ENCODE data around the gene OR51B2.
A peak's percentile ranks its signal among the peaks of the same experiment; 100 is the strongest.
"Not testable (repeated sequence)": the region's sequence is repeated elsewhere in the genome, so short reads cannot be mapped to it uniquely, and the experiment has no call there.

Gene OR51B2

DNA sequence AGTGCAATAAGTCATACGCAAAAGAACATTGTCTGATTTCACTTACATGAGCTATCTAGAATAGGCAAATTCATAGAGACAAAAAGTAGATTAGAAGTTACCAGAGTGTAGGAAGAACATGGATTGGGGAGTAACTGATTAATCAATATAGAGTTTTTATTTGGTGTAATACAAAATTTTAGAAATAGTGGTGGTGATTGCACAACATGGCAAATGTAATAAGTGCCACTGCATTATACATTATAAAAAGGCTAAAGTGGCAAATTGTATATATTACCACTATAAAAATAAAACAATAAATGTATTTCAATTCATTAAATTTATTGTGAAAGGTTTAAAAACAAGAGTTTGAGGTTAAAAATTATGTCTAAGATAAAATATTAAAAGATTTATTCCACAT, 13.7 kb downstream of the OR51B2 start:
- no peak for DNase-seq

DNA sequence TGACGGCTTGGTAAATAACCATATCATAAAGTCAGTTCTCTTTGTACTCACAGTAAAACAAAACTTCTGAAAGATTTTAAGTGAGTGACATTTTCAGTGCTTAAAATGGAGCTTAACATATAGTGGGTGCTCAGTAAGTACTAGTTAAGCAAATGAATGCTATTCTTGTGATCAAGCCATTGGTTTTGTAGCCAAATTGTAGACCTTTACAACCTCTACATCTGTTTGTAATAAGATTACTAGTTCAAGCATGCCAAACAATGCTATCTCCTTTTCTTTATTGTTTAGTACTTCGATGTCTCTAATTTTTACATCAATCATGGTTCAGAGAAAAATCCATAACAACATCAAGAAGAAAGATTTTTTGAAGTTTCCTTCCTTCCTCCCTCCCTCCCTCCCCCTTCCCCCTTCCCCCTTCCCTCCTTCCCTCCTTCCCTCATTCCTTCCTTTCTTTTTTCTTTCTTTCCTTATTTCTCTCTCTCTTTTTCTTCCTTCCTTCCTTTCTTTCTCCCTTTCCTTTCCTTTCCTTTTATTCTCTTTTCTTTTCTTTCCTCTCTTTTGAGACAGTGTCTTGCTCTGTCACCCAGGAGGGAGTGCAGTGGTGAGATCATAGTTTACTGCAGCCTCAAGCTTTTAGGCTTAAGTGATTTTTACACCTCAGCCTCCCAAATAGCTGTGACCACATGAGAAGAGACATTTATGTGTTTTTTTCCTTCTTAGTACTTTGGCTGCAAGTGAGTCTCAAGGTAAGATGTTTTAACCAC, 16.7 kb downstream of the OR51B2 start:
- DNase-seq: no peak

DNA sequence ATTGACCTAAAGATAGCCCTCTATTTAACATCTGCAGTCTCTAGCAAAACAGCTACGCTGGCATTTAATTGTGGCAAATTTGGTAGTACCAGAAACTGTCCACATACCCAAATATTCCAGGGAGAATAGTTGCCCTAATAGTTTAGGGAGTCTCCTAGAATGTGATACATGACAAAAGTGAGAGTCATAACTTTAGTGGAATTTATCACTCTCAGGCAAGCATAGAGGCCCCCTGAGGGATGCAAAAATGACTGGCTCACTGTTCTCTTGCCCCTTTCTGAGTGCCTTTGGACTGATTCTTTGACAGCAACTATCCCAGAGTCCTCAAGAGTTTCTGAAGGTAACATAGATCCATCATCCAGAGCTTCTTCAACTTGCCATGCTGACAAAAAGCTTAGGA, 20.1 kb downstream of the OR51B2 start:
- no peak for DNase-seq

DNA sequence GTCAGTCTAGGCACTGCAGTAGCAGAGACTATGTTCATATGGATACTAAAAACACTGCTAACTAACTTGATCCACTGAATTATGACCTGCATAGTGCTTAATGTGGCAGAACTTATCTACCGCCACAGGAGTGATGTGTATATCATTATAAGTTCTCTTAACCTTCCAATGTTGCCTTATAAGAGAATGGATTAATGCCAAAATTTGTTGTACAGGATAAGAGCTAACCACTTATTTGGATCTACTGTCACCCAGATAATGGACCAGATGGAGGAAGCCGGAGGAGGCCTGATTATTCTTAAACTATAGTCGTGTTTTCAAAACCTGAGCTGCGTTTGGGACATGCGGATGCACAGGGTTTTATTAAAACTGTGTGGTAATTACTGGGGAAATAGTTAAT, 20.5 kb downstream of the OR51B2 start:
- DNase-seq: no peak

DNA sequence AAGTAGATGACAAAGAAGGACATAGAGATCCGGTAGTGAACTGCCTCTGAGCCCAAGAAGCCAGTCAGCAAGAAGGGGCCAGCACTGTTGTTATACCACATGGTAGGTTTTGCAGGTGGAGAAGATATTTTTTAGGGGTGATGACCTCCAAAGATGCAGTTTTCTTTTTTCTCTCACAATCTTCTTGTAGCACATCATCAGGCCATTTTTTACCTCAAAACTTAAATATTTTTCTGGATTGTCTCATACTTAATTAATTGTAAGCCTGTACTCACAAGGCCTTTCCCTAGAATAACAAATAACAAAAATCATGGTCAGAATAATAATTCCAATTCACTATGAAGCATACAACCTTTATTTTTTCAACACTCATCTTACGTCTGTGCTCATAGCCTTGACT, 22.3 kb downstream of the OR51B2 start, which contains the start of gene OR51B4:
Gene OR51B4, minus strand, starts transcription at position 101 of the 400 bp plus-strand sequence. Its CDS starts 0 bp downstream, at position 101.
- no peak for DNase-seq

DNA sequence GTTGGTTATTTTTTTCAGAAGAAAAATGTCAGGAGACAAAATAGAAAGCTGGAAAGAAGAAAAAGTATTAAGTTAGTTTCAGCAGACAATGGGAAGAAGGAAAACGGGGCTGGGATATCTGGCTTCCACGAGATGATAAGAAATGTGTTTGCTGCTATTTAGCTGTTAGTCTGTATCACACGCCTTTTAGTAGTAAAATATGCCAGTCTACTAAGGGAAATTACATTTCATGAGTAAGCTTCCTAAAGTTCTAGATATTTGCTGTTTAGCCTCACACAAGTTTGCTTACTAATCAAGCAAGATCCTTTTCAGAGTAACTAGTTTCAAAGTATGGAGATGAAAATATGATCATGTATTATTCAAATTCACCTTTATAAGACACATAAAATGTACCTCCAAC, 23.8 kb downstream of the OR51B2 start:
- no peak for DNase-seq

DNA sequence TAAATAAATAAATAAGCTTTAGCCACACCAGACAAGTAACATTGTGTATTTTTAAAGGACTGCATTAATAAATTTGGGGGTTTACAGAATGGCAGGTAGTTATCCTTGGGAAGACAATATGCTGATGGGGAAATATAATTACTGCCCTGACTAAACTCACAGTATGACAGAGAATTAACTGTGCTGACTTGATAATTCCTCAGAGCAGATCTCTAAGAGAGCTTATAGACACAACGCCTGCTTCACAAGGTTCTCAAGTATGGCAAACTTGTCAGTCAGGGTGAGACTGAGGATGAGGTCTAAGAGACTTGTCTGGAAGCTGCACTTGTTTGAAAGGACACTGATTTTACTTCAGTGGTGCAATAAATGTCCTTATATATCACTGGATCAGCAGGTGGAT, 25.6 kb downstream of the OR51B2 start:
- no peak for DNase-seq

DNA sequence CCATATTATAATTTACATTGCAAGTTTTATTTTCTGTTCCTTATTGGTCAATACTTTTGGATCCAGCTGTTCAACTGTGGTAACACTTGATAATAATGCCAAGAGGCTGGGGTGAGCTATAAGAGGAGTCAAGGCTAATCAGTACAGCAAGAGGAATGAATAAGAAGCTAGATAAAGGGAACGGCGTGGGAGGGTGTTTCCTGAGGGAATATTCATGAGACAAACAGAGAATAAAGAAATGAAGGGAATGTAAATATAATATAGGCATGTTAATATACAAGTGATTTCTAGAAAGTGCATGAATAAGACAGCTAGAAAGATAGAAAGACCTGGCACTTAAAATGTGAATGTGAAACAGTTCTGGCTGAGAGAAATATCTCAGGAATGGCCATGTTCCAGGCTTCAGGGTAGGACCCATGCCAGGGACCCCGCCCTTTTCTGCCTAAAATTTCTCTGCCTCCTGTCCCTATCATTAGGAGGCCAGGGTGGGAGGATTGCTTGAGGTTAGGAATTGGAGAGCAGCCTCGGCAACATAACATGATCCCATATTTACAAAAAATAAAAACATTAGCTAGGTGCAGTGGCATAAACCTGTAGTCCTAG, 26.3 kb downstream of the OR51B2 start:
- no peak for DNase-seq

DNA sequence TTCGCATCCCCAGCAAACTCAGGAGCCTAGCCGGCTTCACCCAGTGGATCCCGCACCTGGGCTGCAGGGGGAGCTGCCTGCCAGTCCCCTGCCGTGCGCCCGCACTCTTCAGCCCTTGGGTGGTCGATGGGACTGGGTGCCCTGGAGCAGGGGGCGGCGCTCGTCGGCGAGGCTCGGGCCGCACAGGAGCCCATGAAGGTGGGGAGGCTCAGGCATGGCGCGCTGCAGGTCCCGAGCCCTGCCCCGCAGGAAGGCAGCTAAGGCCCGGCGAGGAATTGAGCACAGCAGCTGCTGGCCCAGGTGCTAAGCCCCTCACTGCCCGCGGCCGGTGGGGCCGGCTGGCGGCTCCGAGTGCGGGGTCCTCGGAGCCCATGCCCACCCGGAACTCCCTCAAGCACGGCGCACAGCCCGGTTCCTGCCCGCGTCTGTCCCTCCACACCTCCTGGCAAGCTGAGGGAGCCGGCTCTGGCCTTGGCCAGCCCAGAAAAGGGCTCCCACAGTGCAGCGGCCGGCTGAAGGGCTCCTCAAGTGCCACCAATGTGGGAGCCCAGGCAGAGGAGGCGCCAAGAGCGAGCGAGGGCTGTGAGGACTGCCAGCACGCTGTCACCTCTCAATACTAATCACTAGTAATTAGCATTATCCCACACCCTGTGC, 29.6 kb downstream of the OR51B2 start:
- not testable (repeated sequence) for DNase-seq

DNA sequence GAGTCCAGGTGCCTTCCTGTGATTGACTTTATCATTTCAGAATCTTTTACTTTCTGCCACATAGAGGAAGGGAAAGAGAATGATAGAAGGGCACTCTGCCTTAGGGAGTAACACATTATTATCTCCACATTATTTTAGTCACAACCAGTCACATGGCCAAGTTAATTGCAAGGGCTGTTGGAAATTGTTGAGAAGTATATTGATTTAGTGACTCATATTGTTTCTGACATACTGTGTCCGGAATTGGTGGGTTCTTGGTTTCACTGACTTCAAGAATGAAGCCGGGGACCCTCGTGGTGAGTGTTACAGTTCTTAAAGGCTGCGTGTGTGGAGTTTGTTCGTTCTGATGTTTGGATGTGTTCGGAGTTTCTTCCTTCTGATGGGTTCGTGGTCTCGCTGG, 31.1 kb downstream of the OR51B2 start:
- DNase-seq: no peak

DNA sequence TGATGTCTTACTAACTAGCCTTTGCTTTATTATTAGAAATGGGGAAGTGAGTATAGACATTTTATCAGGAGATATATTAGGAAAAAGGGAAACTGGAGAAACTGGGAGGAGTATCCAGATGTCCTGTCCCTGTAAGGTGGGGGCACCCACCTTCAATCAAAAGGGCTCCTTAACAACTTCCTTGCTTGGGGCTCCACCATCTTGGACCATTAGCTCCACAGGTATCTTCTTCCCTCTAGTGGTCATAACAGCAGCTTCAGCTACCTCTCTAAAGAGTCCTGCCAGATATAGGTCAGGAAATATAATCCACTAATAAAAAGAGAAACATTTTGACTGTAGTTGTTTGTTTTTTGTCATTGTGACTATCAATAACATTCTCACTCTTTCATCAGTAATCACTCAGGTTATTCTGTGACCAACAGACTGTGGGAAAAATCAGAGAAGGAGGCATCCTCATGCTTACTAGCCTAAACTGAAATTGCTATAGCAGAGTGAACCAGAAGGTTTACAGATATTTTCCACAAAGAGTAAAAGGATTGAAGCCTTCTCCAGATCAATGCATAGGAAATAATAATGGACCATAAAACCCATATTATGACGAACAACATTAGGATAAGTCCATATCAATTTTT, 32.8 kb downstream of the OR51B2 start:
- peak; percentile 17 to 61 for DNase-seq

DNA sequence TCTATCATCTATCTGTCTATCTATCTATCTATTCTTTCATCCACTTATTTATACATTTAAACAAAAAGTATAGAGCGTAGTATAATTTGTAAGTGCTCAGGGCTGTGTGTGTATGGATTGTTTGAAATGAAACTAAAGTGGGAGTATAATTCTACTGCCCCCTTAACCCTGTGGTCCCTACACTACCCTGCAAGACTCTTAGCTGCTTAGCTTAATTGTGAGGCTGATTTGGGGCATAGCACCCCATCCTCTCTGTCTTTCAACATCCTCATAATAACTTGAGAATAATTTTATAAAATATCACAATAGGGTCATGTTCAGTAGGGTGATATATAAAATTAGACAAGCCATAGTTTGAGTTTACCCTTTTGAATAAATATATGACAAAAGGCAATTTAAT, 34.0 kb downstream of the OR51B2 start:
- no peak for DNase-seq

DNA sequence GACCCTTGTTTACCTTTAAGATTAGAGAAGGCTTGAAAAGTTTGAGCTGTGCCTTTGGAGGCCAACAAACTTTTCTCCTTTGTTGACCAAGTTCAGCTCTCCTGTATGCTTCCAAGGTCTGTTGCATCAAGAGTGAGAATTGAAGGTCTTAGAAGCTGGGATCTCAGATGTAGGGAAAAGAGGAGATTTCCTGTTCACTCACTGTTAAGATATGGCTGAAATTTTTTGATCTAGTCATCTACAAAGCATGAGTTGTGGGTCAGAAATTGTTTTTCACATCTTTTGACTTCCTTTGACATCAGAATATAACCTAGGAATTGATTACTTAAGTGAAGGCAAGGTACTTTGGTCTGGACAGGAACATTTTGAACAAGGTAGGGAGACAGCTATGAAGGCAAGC, 34.4 kb downstream of the OR51B2 start:
- peak; percentile 15 to 18 for DNase-seq

DNA sequence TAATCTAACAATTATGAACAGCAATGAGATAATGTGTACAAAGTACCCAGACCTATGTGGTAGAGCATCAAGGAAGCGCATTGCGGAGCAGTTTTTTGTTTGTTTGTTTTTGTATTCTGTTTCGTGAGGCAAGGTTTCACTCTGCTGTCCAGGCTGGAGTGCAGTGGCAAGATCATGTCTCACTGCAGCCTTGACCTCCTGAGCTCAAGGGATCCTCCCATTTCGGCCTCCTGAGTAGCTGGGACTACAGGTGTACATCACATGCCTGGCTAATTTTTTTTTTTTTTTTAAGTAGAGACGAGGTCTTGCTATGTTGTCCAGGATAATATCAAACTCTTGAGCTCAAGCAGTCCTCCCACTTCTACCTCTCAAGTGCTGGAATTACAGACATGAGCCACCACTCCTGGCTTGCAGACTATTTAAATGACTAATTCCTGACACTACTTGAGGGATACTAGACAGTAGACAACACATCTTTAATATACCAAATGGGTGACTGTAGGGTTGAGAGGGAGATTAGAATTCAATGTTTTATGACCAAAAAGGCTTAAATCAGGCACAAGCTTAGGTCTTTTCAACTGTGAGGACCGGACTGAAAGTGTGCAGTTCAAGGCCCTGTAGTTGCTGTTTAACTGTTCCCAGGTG, 35.1 kb downstream of the OR51B2 start:
- peak in 1 of 2 experiments; percentile 19 for DNase-seq

DNA sequence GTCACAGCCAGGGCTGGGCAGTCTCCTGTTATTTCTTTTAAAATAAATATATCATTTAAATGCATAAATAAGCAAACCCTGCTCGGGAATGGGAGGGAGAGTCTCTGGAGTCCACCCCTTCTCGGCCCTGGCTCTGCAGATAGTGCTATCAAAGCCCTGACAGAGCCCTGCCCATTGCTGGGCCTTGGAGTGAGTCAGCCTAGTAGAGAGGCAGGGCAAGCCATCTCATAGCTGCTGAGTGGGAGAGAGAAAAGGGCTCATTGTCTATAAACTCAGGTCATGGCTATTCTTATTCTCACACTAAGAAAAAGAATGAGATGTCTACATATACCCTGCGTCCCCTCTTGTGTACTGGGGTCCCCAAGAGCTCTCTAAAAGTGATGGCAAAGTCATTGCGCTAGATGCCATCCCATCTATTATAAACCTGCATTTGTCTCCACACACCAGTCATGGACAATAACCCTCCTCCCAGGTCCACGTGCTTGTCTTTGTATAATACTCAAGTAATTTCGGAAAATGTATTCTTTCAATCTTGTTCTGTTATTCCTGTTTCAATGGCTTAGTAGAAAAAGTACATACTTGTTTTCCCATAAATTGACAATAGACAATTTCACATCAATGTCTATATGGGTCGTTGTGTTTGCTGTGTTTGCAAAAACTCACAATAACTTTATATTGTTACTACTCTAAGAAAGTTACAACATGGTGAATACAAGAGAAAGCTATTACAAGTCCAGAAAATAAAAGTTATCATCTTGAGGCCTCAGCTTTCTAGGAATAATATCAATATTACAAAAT, 35.8 kb downstream of the OR51B2 start:
- no peak for DNase-seq

DNA sequence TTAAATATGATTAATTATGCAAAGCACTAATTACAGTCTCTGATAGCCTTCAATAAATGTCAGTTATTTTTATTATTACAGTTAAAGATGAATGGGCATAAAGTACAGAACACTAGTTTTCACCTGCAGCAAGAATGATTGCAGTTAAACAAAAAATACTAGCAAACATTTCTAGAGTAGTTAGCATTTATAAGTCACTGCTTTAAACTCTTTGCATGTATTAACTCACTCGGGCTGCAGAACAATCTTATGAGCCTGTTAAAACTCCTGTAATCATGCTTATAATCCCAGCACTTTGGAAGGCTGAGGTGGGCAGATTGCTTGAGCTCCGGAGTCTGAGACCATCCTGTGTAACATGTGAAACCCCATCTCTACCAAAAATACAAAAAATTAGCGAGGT, 37.2 kb downstream of the OR51B2 start:
- no peak for DNase-seq

DNA sequence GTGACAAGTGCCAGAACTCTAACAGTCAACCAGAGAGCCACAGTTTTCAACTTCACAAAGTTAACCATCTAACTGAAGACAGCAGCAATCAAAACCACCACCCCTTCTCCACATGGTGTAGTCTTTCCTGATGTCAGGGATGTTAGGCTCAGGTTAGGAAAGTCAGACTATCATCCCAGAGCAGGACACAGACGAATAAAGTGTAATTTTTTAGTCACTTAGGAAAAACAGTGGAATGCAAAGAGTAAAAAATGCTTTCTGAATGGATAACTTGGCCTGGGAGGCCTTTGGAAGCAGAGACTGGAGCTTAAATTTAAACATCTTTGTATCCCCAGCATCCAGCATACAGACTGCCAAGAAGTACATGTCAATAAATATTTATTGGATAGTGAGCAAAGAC, 37.7 kb downstream of the OR51B2 start:
- DNase-seq: no peak

DNA sequence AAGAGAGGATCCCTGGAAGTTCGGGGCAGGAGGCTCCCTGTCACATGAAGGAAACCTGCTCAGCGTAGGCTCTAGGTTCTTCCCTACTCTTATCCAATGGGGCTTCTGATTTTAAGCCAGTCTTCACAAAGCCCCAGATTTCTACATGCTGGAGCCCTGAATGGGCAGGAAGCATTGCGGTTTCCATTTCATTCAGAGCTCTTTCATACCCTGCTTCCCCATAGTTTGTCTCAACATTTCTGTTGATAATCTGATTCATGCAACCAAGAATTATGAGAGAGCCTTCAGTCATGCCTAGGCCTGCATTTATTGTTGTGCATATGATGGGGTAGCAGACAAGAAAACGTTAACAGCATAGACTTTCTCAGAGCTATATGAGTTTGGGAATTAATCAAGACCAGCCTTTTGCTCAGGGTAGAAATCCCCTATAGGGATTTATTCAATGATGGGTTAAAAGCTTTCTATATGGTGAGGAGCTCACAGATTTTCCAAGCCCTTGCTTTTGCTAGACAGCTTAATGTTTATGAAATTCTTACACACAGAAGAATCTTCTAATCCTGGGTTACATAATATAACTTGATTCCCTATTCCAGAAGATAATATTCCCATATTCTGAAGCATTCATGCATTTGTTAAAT, 38.3 kb downstream of the OR51B2 start:
- no peak for DNase-seq

DNA sequence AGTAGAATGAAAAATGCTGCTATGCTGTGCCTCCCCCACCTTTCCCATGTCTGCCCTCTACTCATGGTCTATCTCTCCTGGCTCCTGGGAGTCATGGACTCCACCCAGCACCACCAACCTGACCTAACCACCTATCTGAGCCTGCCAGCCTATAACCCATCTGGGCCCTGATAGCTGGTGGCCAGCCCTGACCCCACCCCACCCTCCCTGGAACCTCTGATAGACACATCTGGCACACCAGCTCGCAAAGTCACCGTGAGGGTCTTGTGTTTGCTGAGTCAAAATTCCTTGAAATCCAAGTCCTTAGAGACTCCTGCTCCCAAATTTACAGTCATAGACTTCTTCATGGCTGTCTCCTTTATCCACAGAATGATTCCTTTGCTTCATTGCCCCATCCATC, 39.5 kb downstream of the OR51B2 start:
- DNase-seq: no peak

DNA sequence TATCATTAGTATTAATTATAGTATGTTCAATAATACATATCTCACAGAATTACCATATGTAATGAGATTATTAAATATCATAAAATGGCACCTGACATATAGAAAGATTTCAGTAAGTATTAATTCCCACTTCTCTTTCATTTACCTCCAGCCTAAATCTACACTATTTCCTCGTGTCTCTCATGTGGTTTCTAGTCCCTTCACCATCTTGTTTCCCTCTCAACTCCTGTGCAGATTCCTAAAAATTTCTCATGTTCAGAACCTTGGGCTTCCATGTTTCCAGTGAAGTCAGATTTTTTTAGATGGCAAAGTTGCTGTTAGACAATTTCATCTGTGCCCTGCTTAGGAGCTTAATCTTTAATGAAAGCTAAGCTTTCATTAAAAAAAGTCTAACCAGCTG, 40.2 kb downstream of the OR51B2 start:
- no peak for DNase-seq

DNA sequence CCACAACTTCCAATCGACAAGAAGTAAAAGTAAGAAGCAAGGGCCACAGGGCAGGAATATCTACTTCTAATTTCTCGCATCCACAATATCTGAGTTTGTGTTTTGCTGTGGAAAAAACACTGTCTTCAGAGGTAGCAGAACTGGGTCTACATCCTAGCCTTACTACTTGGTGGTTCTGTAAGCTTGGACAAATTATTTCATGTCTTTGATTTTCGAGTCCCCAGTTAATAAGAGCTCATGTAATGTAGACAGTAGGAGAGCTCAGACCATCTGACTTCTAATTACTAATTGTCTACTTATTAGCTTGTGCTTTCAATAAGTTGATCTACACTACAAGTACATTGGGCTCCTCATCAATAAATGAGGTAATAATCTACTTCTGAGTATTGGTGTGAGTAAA, 41.0 kb downstream of the OR51B2 start:
- no peak for DNase-seq

DNA sequence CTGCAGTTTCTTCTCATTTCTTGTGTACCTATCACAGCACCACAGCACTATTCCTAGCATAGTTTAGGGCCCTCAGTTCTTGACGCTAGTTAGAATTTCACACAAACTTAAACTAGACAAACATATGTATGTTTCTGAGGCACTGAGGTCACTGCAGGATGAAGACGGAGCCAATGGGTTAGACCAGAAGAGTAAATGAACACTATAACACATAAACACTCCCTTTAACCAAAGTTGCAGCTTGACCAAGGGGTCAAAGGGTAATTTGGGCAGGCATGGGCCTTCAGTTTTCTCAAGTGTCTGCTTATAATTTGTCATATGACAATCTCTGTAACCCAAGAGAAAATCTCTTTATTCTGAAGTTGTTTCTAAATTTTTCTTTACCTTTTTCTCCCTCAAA, 41.5 kb downstream of the OR51B2 start:
- no peak for DNase-seq
